Caco-2 (cell line): ENCODE results near the gene TMEM91. TPM values are rescaled to one million over a fixed set of nuclear protein-coding genes. Genes with fewer than 3 reads are reported as not detected.

ENCODE experiments used
- BruUV-seq: library from RNA; stranded (reverse); fragments of 400-500 nt; replicated peaks from 2 replicates; lab custom pipeline; 2021; lab: Mats Ljungman, UMichigan
- CTCF ChIA-PET: fragments of 300-600 bp; sonication (Branson Sonifier 250); formaldehyde crosslinking; loops from one replicate; lab custom pipeline; 2022; ENCODE audit warnings: antibody characterized with exemption; lab: Charles Lee
- POLR2A ChIA-PET: fragments of 300-600 bp; sonication (Branson Sonifier 250); formaldehyde crosslinking; loops from one replicate; lab custom pipeline; 2022; ENCODE audit warnings: antibody characterized with exemption; lab: Charles Lee
- DNase-seq, 2 experiments: peaks; one replicate each; pipeline versions ENCODE4 v3.0.0 to v3.0.0-alpha.2; 2020 to 2022
- H3K27me3 ChIP-seq: replicated peaks from 2 replicates; pipeline ENCODE4 v1.6.0; 2011; ENCODE audit warnings: low read length; ENCODE audit not compliant: control insufficient read depth, insufficient read depth
- H3K36me3 ChIP-seq: 2 replicates; pipeline ENCODE4 v1.5.1; 2011; ENCODE audit warnings: low read length; ENCODE audit not compliant: control insufficient read depth, insufficient read depth
- H3K4me1 ChIP-seq: fragments of 250-450 bp; sonication (Bioruptor Pico); 2 replicates; pipeline ENCODE4 v1.5.1; 2020; ENCODE audit warnings: mild to moderate bottlenecking
- H3K4me3 ChIP-seq: 2 replicates; pipeline ENCODE4 v1.5.1; 2011; ENCODE audit warnings: low read depth, mild to moderate bottlenecking, control low read depth, low read length
- H3K9me3 ChIP-seq: fragments of 250-450 bp; sonication (Bioruptor Pico); 2 replicates; pipeline ENCODE4 v1.5.1; 2020; ENCODE audit warnings: mild to moderate bottlenecking, moderate library complexity
- H3K27ac Mint-ChIP-seq: one replicate; pipeline ENCODE4 v1.8.0; 2022; ENCODE audit warnings: mixed read lengths; ENCODE audit not compliant: unreplicated experiment
- H3K27me3 Mint-ChIP-seq: one replicate; pipeline ENCODE4 v1.8.0; 2022; ENCODE audit warnings: mixed read lengths; ENCODE audit not compliant: insufficient read depth, unreplicated experiment
- H3K36me3 Mint-ChIP-seq: one replicate; pipeline ENCODE4 v1.8.0; 2022; ENCODE audit warnings: mild to moderate bottlenecking, mixed read lengths; ENCODE audit not compliant: insufficient read depth, unreplicated experiment
- H3K4me1 Mint-ChIP-seq: one replicate; pipeline ENCODE4 v1.8.0; 2022; ENCODE audit warnings: low read depth, mixed read lengths; ENCODE audit not compliant: unreplicated experiment
- H3K4me3 Mint-ChIP-seq: one replicate; pipeline ENCODE4 v1.8.0; 2022; ENCODE audit warnings: mild to moderate bottlenecking, moderate library complexity, mixed read lengths; ENCODE audit not compliant: unreplicated experiment
- H3K9me3 Mint-ChIP-seq: one replicate; pipeline ENCODE4 v1.8.0; 2022; ENCODE audit warnings: mixed read lengths; ENCODE audit not compliant: unreplicated experiment
- CTCF ChIP-seq, 2 experiments: fragments of 200-600 bp in 1 of 2; IDR thresholded peaks; 1 replicate in 1 of 2; 2 replicates in 1 of 2; pipeline versions ENCODE4 v1.5.1 to v1.8.0; 2011 to 2022; ENCODE audit warnings: antibody characterized with exemption in 1 of 2, control low read depth in 1 of 2, inconsistent platforms in 1 of 2, low read depth in 1 of 2, low read length in 1 of 2, mild to moderate bottlenecking in 1 of 2, moderate library complexity in 1 of 2; ENCODE audit not compliant: insufficient read depth in 1 of 2, severe bottlenecking in 1 of 2, unreplicated experiment in 1 of 2
- intact Hi-C: fragments of 100-400 bp; cut with micrococcal nuclease; formaldehyde crosslinking; loops from one replicate; pipeline ENCODE4 v1.10.0; 2022; ENCODE audit not compliant: unreplicated experiment
- total RNA-seq: library from RNA; stranded (reverse); gene quantifications from 2 replicates; pipeline ENCODE4 v1.2.3, GENCODE V29; 2022

The TMEM91 gene
- total RNA-seq, 1 experiment from 2014 or later, result 1.4 TPM

- H3K36me3 Mint-ChIP-seq, result peaks cover 40% of the 10 kb centered on the region
- Histone ChIP-seq H3K9me3 (no peaks in the 10 kb centered on the region), H3K4me3 (no peak overlapping the region), H3K27me3 (no peaks in the 10 kb centered on the region), H3K4me1 (peaks cover 36% of the 10 kb centered on the region), H3K36me3 (no peaks in the 10 kb centered on the region; the same call in 1 of the 2 replicates)
- H3K4me1 Mint-ChIP-seq, result peaks cover 31% of the 10 kb centered on the region
- POLR2A ChIA-PET, result interaction anchor here (0.6 kb wide), 1 partner anchor 112 kb away, joined by 3 read pairs; no protein-coding TSS in a partner anchor
- no peak for DNase-seq
- intact Hi-C loops, result no loop called here
- CTCF ChIA-PET, result no interaction called here
- H3K27me3 Mint-ChIP-seq, result no peaks in the 10 kb centered on the region
- no peak for TF ChIP-seq CTCF (IDR thresholded peaks at IDR 0.05; ENCODE audit: insufficient read depth in 1 of 2, low read depth in 1 of 2, low read length in 1 of 2, severe bottlenecking in 1 of 2, unreplicated experiment in 1 of 2)
- no TSS peak for BruUV-seq
- no peak overlapping the region for H3K27ac Mint-ChIP-seq
- H3K9me3 Mint-ChIP-seq, result no peaks in the 10 kb centered on the region
- H3K4me3 Mint-ChIP-seq, result no peak overlapping the region
Measured at GRCh38 chr19:41327576-41328156, 48.7 kb upstream of the TMEM91 start.

- H3K36me3 Mint-ChIP-seq, result peaks cover 33% of the 10 kb centered on the region
- Histone ChIP-seq H3K4me1 (peaks cover 30% of the 10 kb centered on the region), H3K36me3 (no peaks in the 10 kb centered on the region), H3K27me3 (no peaks in the 10 kb centered on the region), H3K4me3 (no peak overlapping the region), H3K9me3 (no peaks in the 10 kb centered on the region)
- ChIA-PET POLR2A (no interaction called here), CTCF (no interaction called here)
- no peak overlapping the region for H3K27ac Mint-ChIP-seq
- no peak for TF ChIP-seq CTCF (IDR thresholded peaks at IDR 0.05; ENCODE audit: insufficient read depth in 1 of 2, low read depth in 1 of 2, low read length in 1 of 2, severe bottlenecking in 1 of 2, unreplicated experiment in 1 of 2)
- H3K4me1 Mint-ChIP-seq, result peaks cover 25% of the 10 kb centered on the region
- no peaks in the 10 kb centered on the region for H3K9me3 Mint-ChIP-seq
- DNase-seq, result no peak
- no peak overlapping the region for H3K4me3 Mint-ChIP-seq
- no TSS peak for BruUV-seq
- intact Hi-C loops, result no loop called here
- H3K27me3 Mint-ChIP-seq, result no peaks in the 10 kb centered on the region
Measured at GRCh38 chr19:41328157-41328841, 48.0 kb upstream of the TMEM91 start.

GRCh38 chr19:41328842-41329225 is 47.5 kb upstream of the TMEM91 start:
- H3K9me3 ChIP-seq, result no peaks in the 10 kb centered on the region
- no peaks in the 10 kb centered on the region for H3K36me3 ChIP-seq
- DNase-seq, result no peak
- Mint-ChIP-seq H3K27me3 (no peaks in the 10 kb centered on the region), H3K27ac (no peak overlapping the region), H3K9me3 (no peaks in the 10 kb centered on the region), H3K4me3 (no peak overlapping the region), H3K4me1 (peaks cover 23% of the 10 kb centered on the region), H3K36me3 (peaks cover 28% of the 10 kb centered on the region)
- POLR2A ChIA-PET, result no interaction called here
- CTCF ChIA-PET, result no interaction called here
- no TSS peak for BruUV-seq
- H3K4me1 ChIP-seq, result peaks cover 25% of the 10 kb centered on the region
- TF ChIP-seq CTCF (IDR thresholded peaks at IDR 0.05; ENCODE audit: insufficient read depth in 1 of 2, low read depth in 1 of 2, low read length in 1 of 2, severe bottlenecking in 1 of 2, unreplicated experiment in 1 of 2), result no peak
- intact Hi-C loops, result no loop called here
- no peak overlapping the region for H3K4me3 ChIP-seq
- no peaks in the 10 kb centered on the region for H3K27me3 ChIP-seq
